ENCODE measurements around the gene ENG.
"Not testable (repeated sequence)": the region's sequence is repeated elsewhere in the genome, so short reads cannot be mapped to it uniquely, and the experiment has no call there.

ENG gene

GRCh38 chr9:127890053-127890452 lies 35.6 kb upstream of the ENG start:
- Histone ChIP-seq H3K36me3 (ENCODE audit: insufficient read depth, low read length) (peaks cover 66% of the 10 kb centered on the region), H3K27ac (ENCODE audit: low read depth, low read length) (no peak overlapping the region), H3K27me3 (ENCODE audit: insufficient read depth, low read length) (no peaks in the 10 kb centered on the region), H3K9ac (ENCODE audit: low read depth, low read length) (no peak overlapping the region), H3K9me3 (ENCODE audit: insufficient read depth, low read depth, low read length) (0 out of 2 replicates have a peak, but pooled peaks cover 3% of the 10 kb centered on the region), H3K4me1 (ENCODE audit: insufficient read depth, low read length) (no peaks in the 10 kb centered on the region), H3K4me3 (ENCODE audit: low read length) (no peak overlapping the region)
- WGBS = 95% methylated on average over 3 of the region's 3 CpGs

DNA sequence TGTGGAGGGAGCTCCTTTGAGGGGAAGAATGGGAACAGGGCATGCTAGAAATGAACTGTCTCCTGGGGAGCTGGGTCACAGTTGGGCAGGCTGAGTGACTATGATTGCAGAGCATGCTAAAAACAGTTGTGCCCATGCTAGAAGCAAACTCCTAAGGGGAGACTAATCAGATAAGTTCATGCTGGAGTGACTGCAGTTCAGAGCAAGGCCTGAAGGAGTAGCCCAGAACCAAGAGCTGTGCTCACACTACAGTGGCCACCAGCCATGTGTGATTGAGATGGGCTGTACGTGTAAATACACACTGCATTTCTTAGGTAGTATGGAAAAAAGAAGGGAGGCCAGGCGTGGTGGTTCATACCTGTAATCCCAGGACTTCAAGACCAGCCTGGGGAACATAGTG lies 33.3 kb upstream of the ENG start:
- Histone ChIP-seq H3K27ac (ENCODE audit: low read depth, low read length) (no peak overlapping the region), H3K9ac (ENCODE audit: low read depth, low read length) (no peak overlapping the region), H3K4me3 (ENCODE audit: low read length) (no peak overlapping the region), H3K36me3 (ENCODE audit: insufficient read depth, low read length) (peaks cover 43% of the 10 kb centered on the region), H3K9me3 (ENCODE audit: insufficient read depth, low read depth, low read length) (no peaks in the 10 kb centered on the region), H3K27me3 (ENCODE audit: insufficient read depth, low read length) (no peaks in the 10 kb centered on the region), H3K4me1 (ENCODE audit: insufficient read depth, low read length) (no peaks in the 10 kb centered on the region)
- WGBS = 84% methylated on average over 2 of the region's 2 CpGs

GRCh38 chr9:127886401-127886972 lies 32.0 kb upstream of the ENG start:
- no peak overlapping the region for H3K4me3 ChIP-seq (ENCODE audit: low read length)
- no peak overlapping the region for H3K27ac ChIP-seq (ENCODE audit: low read depth, low read length)
- H3K4me1 ChIP-seq (ENCODE audit: insufficient read depth, low read length) = no peaks in the 10 kb centered on the region
- peaks cover 35% of the 10 kb centered on the region for H3K36me3 ChIP-seq (ENCODE audit: insufficient read depth, low read length)
- WGBS = 95% methylated on average over 17 of the region's 18 CpGs
- H3K9ac ChIP-seq (ENCODE audit: low read depth, low read length) = no peak overlapping the region
- H3K9me3 ChIP-seq (ENCODE audit: insufficient read depth, low read depth, low read length) = no peaks in the 10 kb centered on the region
- no peaks in the 10 kb centered on the region for H3K27me3 ChIP-seq (ENCODE audit: insufficient read depth, low read length)

DNA sequence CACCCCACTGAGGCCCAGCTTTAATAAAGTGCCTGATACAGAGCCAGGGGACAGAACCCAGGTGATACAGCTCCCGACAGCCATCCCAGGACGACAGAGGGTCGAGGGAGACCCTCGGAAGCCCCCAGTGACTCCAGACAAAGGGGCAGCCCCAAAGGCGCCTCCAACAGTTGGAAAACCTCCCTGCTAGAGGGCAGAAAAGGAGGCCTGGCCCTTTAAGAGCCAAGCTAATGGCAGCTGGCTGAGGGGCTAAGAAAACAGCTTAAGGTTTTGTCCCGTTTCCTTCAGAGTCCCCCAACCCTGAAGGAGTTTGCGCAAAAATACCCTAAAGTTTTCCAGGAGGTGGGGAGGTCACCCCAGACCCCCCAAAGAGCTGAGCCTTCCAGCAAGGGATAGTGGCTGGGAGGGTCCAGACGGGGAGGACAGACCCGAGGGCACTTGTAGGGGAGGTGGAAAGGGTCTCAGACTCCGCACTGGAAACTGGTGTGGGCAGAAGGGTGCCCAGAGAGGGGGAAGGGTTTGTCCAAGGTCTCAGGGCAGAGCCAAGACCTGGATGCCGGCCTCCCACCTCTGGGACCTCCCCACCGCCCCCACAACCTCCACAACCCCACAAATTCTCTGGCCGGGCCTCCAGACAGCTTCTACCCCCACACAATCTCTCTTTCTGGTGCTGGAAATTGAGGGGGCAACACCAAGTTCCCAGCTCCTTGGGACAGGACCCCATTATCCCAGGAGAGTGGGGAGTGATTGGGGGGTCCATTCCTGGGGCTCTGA lies 31.2 kb upstream of the ENG start:
- H3K4me3 ChIP-seq (ENCODE audit: low read length) = no peak overlapping the region
- H3K4me1 ChIP-seq (ENCODE audit: insufficient read depth, low read length) = no peaks in the 10 kb centered on the region
- H3K9ac ChIP-seq (ENCODE audit: low read depth, low read length) = no peak overlapping the region
- H3K9me3 ChIP-seq (ENCODE audit: insufficient read depth, low read depth, low read length) = no peaks in the 10 kb centered on the region
- H3K27ac ChIP-seq (ENCODE audit: low read depth, low read length) = no peak overlapping the region
- 77% methylated on average over 13 of the region's 13 CpGs for WGBS
- no peaks in the 10 kb centered on the region for H3K27me3 ChIP-seq (ENCODE audit: insufficient read depth, low read length)
- peaks cover 28% of the 10 kb centered on the region for H3K36me3 ChIP-seq (ENCODE audit: insufficient read depth, low read length)

DNA sequence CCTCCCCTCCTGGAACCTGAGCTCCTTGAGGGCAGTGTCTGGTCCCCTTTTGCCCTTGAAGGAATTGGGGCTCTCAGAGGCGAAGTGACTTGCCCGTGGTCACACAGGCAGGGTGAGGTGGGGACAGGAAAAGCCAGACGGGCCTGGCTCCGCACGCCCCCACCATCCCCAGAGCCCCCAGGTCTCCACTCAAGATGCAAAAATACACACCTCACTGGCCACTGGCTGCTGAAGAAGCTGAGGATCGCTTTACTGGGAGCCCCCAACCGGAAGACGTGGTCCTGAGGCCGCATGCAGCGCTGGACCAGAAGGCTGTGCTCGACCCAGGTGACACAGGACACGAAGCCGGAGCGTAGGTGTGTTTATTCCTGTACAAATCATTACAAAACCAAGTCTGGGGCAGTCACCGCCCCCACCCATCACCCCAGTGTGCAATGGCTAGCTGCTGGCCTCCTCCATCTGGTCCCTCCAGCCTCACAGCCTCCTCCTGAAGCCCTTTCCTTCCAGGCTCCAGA lies 30.6 kb upstream of the ENG start:
- Histone ChIP-seq H3K27ac (ENCODE audit: low read depth, low read length) (no peak overlapping the region), H3K9ac (ENCODE audit: low read depth, low read length) (no peak overlapping the region), H3K4me1 (ENCODE audit: insufficient read depth, low read length) (no peaks in the 10 kb centered on the region), H3K36me3 (ENCODE audit: insufficient read depth, low read length) (peaks cover 22% of the 10 kb centered on the region), H3K9me3 (ENCODE audit: insufficient read depth, low read depth, low read length) (no peaks in the 10 kb centered on the region), H3K4me3 (ENCODE audit: low read length) (no peak overlapping the region), H3K27me3 (ENCODE audit: insufficient read depth, low read length) (no peaks in the 10 kb centered on the region)
- 86% methylated on average over 15 of the region's 15 CpGs for WGBS

GRCh38 chr9:127884427-127884911 lies 30.0 kb upstream of the ENG start:
- Histone ChIP-seq H3K36me3 (ENCODE audit: insufficient read depth, low read length) (peaks cover 16% of the 10 kb centered on the region), H3K4me3 (ENCODE audit: low read length) (no peak overlapping the region), H3K9ac (ENCODE audit: low read depth, low read length) (no peak overlapping the region), H3K27me3 (ENCODE audit: insufficient read depth, low read length) (no peaks in the 10 kb centered on the region), H3K9me3 (ENCODE audit: insufficient read depth, low read depth, low read length) (no peaks in the 10 kb centered on the region), H3K27ac (ENCODE audit: low read depth, low read length) (no peak overlapping the region), H3K4me1 (ENCODE audit: insufficient read depth, low read length) (no peaks in the 10 kb centered on the region)
- 72% methylated on average over 11 of the region's 11 CpGs for WGBS

GRCh38 chr9:127883959-127884358 lies 29.5 kb upstream of the ENG start:
- Histone ChIP-seq H3K36me3 (ENCODE audit: insufficient read depth, low read length) (peaks cover 16% of the 10 kb centered on the region), H3K4me3 (ENCODE audit: low read length) (no peak overlapping the region), H3K9ac (ENCODE audit: low read depth, low read length) (no peak overlapping the region), H3K4me1 (ENCODE audit: insufficient read depth, low read length) (no peaks in the 10 kb centered on the region), H3K9me3 (ENCODE audit: insufficient read depth, low read depth, low read length) (no peaks in the 10 kb centered on the region), H3K27ac (ENCODE audit: low read depth, low read length) (no peak overlapping the region), H3K27me3 (ENCODE audit: insufficient read depth, low read length) (no peaks in the 10 kb centered on the region)
- WGBS = 93% methylated on average over 7 of the region's 7 CpGs

DNA sequence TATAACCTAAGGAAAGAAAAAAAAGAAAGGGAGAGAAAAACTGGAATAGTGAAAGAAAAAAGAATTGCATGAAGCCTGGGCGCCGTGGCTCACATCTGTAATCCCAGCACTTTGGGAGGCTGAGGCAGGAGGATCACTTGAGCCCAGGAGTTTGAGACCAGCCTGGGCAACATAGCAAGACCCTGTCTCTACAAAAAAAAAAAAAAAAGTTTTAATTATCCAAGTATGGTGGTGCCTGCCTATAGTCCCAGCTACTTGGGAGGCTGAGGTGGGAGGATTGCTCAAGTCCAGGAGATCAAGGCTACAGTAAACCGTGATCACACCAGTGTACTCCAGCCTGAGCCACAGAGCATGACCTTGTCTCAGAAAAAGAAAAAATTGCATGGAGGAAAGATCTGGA lies 27.3 kb upstream of the ENG start:
- H3K4me1 ChIP-seq (ENCODE audit: insufficient read depth, low read length); H3K36me3 ChIP-seq (ENCODE audit: insufficient read depth, low read length); H3K9ac ChIP-seq (ENCODE audit: low read depth, low read length); H3K27ac ChIP-seq (ENCODE audit: low read depth, low read length); H3K27me3 ChIP-seq (ENCODE audit: insufficient read depth, low read length); H3K4me3 ChIP-seq (ENCODE audit: low read length); H3K9me3 ChIP-seq (ENCODE audit: insufficient read depth, low read depth, low read length): not testable (repeated sequence)
- WGBS = 89% methylated on average over 3 of the region's 3 CpGs

DNA sequence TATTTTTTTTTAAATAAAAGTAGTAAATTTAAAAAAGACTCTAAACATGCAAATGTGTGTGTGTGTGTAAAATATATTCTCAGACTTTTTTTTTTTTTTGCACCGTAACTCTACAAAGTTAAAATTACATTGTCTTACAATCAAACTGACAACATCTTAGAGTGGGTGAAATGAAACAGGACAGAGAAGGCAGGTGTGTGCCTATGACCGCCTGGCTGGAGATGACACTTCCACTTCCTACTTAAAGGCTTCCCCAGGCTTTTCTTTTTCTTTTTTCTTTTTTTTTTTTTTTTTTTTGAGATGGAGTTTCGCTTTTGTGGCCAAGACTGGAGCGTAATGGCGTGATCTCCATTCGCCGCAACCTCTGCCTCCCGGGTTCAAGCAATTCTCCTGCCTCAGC lies 25.7 kb upstream of the ENG start:
- Histone ChIP-seq H3K27ac (ENCODE audit: low read depth, low read length) (no peak overlapping the region), H3K36me3 (ENCODE audit: insufficient read depth, low read length) (no peaks in the 10 kb centered on the region), H3K4me3 (ENCODE audit: low read length) (no peak overlapping the region), H3K9me3 (ENCODE audit: insufficient read depth, low read depth, low read length) (no peaks in the 10 kb centered on the region), H3K4me1 (ENCODE audit: insufficient read depth, low read length) (no peaks in the 10 kb centered on the region), H3K27me3 (ENCODE audit: insufficient read depth, low read length) (no peaks in the 10 kb centered on the region), H3K9ac (ENCODE audit: low read depth, low read length) (no peak overlapping the region)
- 71% methylated on average over 6 of the region's 8 CpGs for WGBS

GRCh38 chr9:127878652-127879390 lies 24.4 kb upstream of the ENG start:
- 86% methylated on average over 8 of the region's 8 CpGs for WGBS

DNA sequence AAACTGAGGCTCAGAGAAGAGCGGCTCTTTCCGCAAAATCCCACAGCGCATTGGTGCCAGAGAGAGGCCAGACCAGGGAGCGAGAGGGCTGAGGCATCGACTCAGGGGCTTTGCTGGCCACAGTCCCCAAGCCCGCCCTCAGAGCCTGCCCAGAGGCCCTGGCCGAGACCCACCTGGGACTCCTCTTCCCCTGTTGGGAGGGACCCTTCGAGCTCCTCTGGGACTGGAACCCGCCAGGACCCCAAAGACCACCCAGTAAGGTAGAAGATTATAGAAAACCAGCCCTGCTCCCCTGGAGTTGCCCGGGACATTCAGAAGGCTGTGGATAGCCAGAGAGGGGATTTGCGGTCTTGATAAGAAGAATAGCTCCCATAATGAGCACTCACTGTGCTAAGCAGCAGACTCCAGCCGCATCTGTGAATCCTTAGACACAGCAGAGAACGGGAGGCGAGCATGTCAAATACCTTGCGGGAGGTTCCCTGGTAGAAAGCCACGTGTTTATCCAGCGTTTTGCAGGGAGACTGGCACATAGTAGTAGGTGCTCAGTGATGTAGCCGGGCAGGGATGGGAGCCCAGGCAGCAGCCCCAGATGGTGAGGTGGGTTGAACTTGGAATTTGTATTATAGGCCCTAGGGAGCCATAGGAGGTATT lies 23.7 kb upstream of the ENG start:
- Histone ChIP-seq H3K27ac (ENCODE audit: low read depth, low read length) (no peak overlapping the region), H3K9ac (ENCODE audit: low read depth, low read length) (peak overlapping the region; percentile 7; the same call in 1 of the 2 replicates), H3K9me3 (ENCODE audit: insufficient read depth, low read depth, low read length) (no peaks in the 10 kb centered on the region), H3K4me3 (ENCODE audit: low read length) (peak overlapping the region; percentile 61), H3K36me3 (ENCODE audit: insufficient read depth, low read length) (no peaks in the 10 kb centered on the region), H3K27me3 (ENCODE audit: insufficient read depth, low read length) (no peaks in the 10 kb centered on the region), H3K4me1 (ENCODE audit: insufficient read depth, low read length) (no peaks in the 10 kb centered on the region)
- 55% methylated on average over 18 of the region's 18 CpGs for WGBS

More at GRCh38 chr9:127878652-127879390, 24.4 kb upstream of the ENG start:
- H3K4me3 ChIP-seq (ENCODE audit: low read length) = no peak overlapping the region
- H3K4me1 ChIP-seq (ENCODE audit: insufficient read depth, low read length) = no peaks in the 10 kb centered on the region
- no peaks in the 10 kb centered on the region for H3K27me3 ChIP-seq (ENCODE audit: insufficient read depth, low read length)
- H3K9ac ChIP-seq (ENCODE audit: low read depth, low read length) = no peak overlapping the region
- no peaks in the 10 kb centered on the region for H3K36me3 ChIP-seq (ENCODE audit: insufficient read depth, low read length)
- no peak overlapping the region for H3K27ac ChIP-seq (ENCODE audit: low read depth, low read length)
- H3K9me3 ChIP-seq (ENCODE audit: insufficient read depth, low read depth, low read length) = no peaks in the 10 kb centered on the region
